H9 (cell line): Measurements from ENCODE around the gene SH3RF3. TPM values are rescaled to one million over a fixed set of nuclear protein-coding genes. Genes with fewer than 3 reads are reported as not detected.

ENCODE experiments used
- DNase-seq: peaks from one replicate; pipeline ENCODE4 v3.0.0-alpha.2; 2017
- H2AFZ ChIP-seq: one replicate; pipeline ENCODE4 v1.6.1; 2013; ENCODE audit warnings: mild to moderate bottlenecking, low read length, control low read depth, moderate library complexity
- H2AK5ac ChIP-seq: 2 replicates; pipeline ENCODE4 v1.6.1; 2013; ENCODE audit warnings: low read length, control low read depth, mixed read lengths; ENCODE audit not compliant: insufficient read length
- H2BK120ac ChIP-seq: one replicate; pipeline ENCODE4 v1.6.1; 2013; ENCODE audit warnings: low read depth, mild to moderate bottlenecking, low read length, control low read depth, inconsistent platforms; ENCODE audit not compliant: poor library complexity, severe bottlenecking
- H2BK12ac ChIP-seq: 2 replicates; pipeline ENCODE4 v1.6.1; 2013; ENCODE audit warnings: low read length, control low read depth, mixed read lengths, low read depth; ENCODE audit not compliant: insufficient read length
- H2BK15ac ChIP-seq: 2 replicates; pipeline ENCODE4 v1.6.1; 2013; ENCODE audit warnings: low read depth, low read length, control low read depth
- H2BK20ac ChIP-seq: one replicate; pipeline ENCODE4 v1.6.1; 2013; ENCODE audit warnings: low read depth, mild to moderate bottlenecking, low read length, control low read depth, inconsistent platforms; ENCODE audit not compliant: poor library complexity, severe bottlenecking
- H2BK5ac ChIP-seq: 2 replicates; pipeline ENCODE4 v1.6.1; 2013; ENCODE audit warnings: low read length, control low read depth, mixed read lengths; ENCODE audit not compliant: insufficient read length
- H3K14ac ChIP-seq: 2 replicates; pipeline ENCODE4 v1.6.1; 2013; ENCODE audit warnings: low read length, control low read depth; ENCODE audit not compliant: insufficient read depth
- H3K18ac ChIP-seq: 2 replicates; pipeline ENCODE4 v1.6.1; 2013; ENCODE audit warnings: low read depth, mild to moderate bottlenecking, mixed read lengths, low read length, control low read depth; ENCODE audit not compliant: insufficient read length
- H3K23ac ChIP-seq: 2 replicates; pipeline ENCODE4 v1.6.1; 2013; ENCODE audit warnings: low read length, control low read depth, mixed read lengths, low read depth; ENCODE audit not compliant: insufficient read length
- H3K23me2 ChIP-seq: 2 replicates; pipeline ENCODE4 v1.6.1; 2013; ENCODE audit warnings: low read depth, mild to moderate bottlenecking, mixed read lengths, low read length, control low read depth; ENCODE audit not compliant: insufficient read length, poor library complexity, severe bottlenecking
- H3K27ac ChIP-seq: 2 replicates; pipeline ENCODE4 v1.5.1; 2013; ENCODE audit warnings: low read length, control low read depth, mixed read lengths, low read depth; ENCODE audit not compliant: insufficient read length
- H3K27me3 ChIP-seq: 2 replicates; pipeline ENCODE4 v1.6.1; 2013; ENCODE audit warnings: low read length, control low read depth, inconsistent platforms; ENCODE audit not compliant: insufficient read depth
- H3K4ac ChIP-seq: 2 replicates; pipeline ENCODE4 v1.6.1; 2013; ENCODE audit warnings: low read depth, mild to moderate bottlenecking, control low read depth, inconsistent platforms, low read length, moderate library complexity
- H3K4me1 ChIP-seq: 2 replicates; pipeline ENCODE4 v1.6.1; 2013; ENCODE audit warnings: low read length, control low read depth, inconsistent platforms; ENCODE audit not compliant: insufficient read depth
- H3K4me2 ChIP-seq: 2 replicates; pipeline ENCODE4 v1.6.1; 2013; ENCODE audit warnings: low read length, control low read depth, mixed read lengths; ENCODE audit not compliant: insufficient read length, insufficient read depth
- H3K56ac ChIP-seq: 2 replicates; pipeline ENCODE4 v1.6.1; 2013; ENCODE audit warnings: low read depth, mild to moderate bottlenecking, mixed read lengths, low read length, control low read depth; ENCODE audit not compliant: insufficient read length
- H3K79me1 ChIP-seq: 2 replicates; pipeline ENCODE4 v1.6.1; 2013; ENCODE audit warnings: low read depth, mild to moderate bottlenecking, moderate library complexity, low read length, control low read depth, inconsistent platforms; ENCODE audit not compliant: insufficient read depth, poor library complexity, severe bottlenecking
- H3K79me2 ChIP-seq: 2 replicates; pipeline ENCODE4 v1.6.1; 2013; ENCODE audit warnings: low read length, control low read depth, inconsistent platforms; ENCODE audit not compliant: insufficient read depth
- H3K9ac ChIP-seq: 2 replicates; pipeline ENCODE4 v1.6.1; 2013; ENCODE audit warnings: low read length, control low read depth, mixed read lengths; ENCODE audit not compliant: insufficient read length; ENCODE audit errors: extremely low read depth
- H3K9me3 ChIP-seq: one replicate; pipeline ENCODE4 v1.6.1; 2013; ENCODE audit warnings: low read depth, low read length, inconsistent platforms; ENCODE audit not compliant: control insufficient read depth
- H3T11ph ChIP-seq: one replicate; pipeline ENCODE4 v1.6.1; 2013; ENCODE audit warnings: mild to moderate bottlenecking, low read length, control low read depth, inconsistent platforms
- H4K20me1 ChIP-seq: one replicate; pipeline ENCODE4 v1.6.1; 2013; ENCODE audit not compliant: control insufficient read depth, insufficient read length, insufficient read depth
- H4K5ac ChIP-seq: 2 replicates; pipeline ENCODE4 v1.6.1; 2013; ENCODE audit warnings: low read depth, mild to moderate bottlenecking, mixed read lengths, low read length, control low read depth; ENCODE audit not compliant: insufficient read length
- H4K8ac ChIP-seq: replicated peaks from 2 replicates; pipeline ENCODE4 v1.6.1; 2013; ENCODE audit warnings: low read length, control low read depth, mixed read lengths, low read depth; ENCODE audit not compliant: insufficient read length
- H4K91ac ChIP-seq: 2 replicates; pipeline ENCODE4 v1.6.1; 2013; ENCODE audit warnings: low read depth, mild to moderate bottlenecking, moderate library complexity, mixed read lengths, low read length, control low read depth; ENCODE audit not compliant: insufficient read length
- H3K27ac Mint-ChIP-seq, 3 experiments: 2 replicates in 2 of 3; 3 replicates in 1 of 3; pipeline ENCODE4 v1.8.0; 2020 to 2021; ENCODE audit warnings: mixed read lengths in 3 of 3, mild to moderate bottlenecking in 1 of 3, moderate library complexity in 1 of 3
- H3K27me3 Mint-ChIP-seq: 2 replicates; pipeline ENCODE4 v1.8.0; 2021; ENCODE audit warnings: low read depth, mild to moderate bottlenecking, moderate library complexity, mixed read lengths
- H3K36me3 Mint-ChIP-seq, 3 experiments: 2 replicates in 2 of 3; 3 replicates in 1 of 3; pipeline ENCODE4 v1.8.0; 2020 to 2021; ENCODE audit warnings: low read depth in 3 of 3, mixed read lengths in 3 of 3; ENCODE audit not compliant: insufficient read depth in 1 of 3
- H3K4me1 Mint-ChIP-seq, 2 experiments: 2 replicates each; pipeline ENCODE4 v1.8.0; 2020; ENCODE audit warnings: mixed read lengths in 2 of 2
- H3K4me3 Mint-ChIP-seq, 2 experiments: 2 replicates in 1 of 2; 3 replicates in 1 of 2; pipeline ENCODE4 v1.8.0; 2020 to 2021; ENCODE audit warnings: mild to moderate bottlenecking in 2 of 2, mixed read lengths in 2 of 2, moderate library complexity in 1 of 2
- H3K9me3 Mint-ChIP-seq, 2 experiments: 2 replicates in 1 of 2; 3 replicates in 1 of 2; pipeline ENCODE4 v1.8.0; 2020; ENCODE audit warnings: mild to moderate bottlenecking in 2 of 2, mixed read lengths in 2 of 2, moderate library complexity in 1 of 2
- CTCF ChIP-seq: fragments of 200-600 bp; sonication (generic); conservative IDR thresholded peaks from 3 replicates; pipeline ENCODE4 v1.8.0; 2021; ENCODE audit warnings: antibody characterized with exemption, mild to moderate bottlenecking
- WGBS: extraction: QIAGEN DNeasy Blood & Tissue Kit; methylation state at CpG from one replicate; pipeline ENCODE4 v1.1.7; 2013; ENCODE audit warnings: missing lambda C conversion rate, low lambda C conversion rate, mixed read lengths; ENCODE audit not compliant: insufficient read length; ENCODE audit errors: extremely low coverage; 5-methylcytosine and 5-hydroxymethylcytosine counted together
- total RNA-seq: library from RNA; stranded (reverse); gene quantifications from 2 replicates; pipeline ENCODE4 v1.2.1, GENCODE V29; 2021

Gene SH3RF3
- total RNA-seq, 1 experiment from 2014 or later, result 0.46 TPM

- Histone ChIP-seq H3K27ac (no peak overlapping the region), H3K14ac (no peak overlapping the region), H2BK5ac (no peak overlapping the region), H2AFZ (no peak overlapping the region), H3K23me2 (peaks cover 9% of the 10 kb centered on the region), H3K4me2 (no peak overlapping the region), H2BK120ac (no peak overlapping the region), H3K4ac (no peak overlapping the region), H4K20me1 (peaks cover 3% of the 10 kb centered on the region), H2AK5ac (no peak overlapping the region), H4K5ac (no peak overlapping the region), H3T11ph (no peak overlapping the region), H2BK20ac (no peak overlapping the region), H3K9me3 (no peaks in the 10 kb centered on the region), H3K79me2 (no peaks in the 10 kb centered on the region), H4K91ac (no peak overlapping the region), H3K56ac (no peak overlapping the region), H3K23ac (no peak overlapping the region), H2BK15ac (no peak overlapping the region), H2BK12ac (no peak overlapping the region), H3K4me1 (no peaks in the 10 kb centered on the region), H3K9ac (no peak overlapping the region), H3K27me3 (peaks cover 25% of the 10 kb centered on the region; the same call in 1 of the 2 replicates), H4K8ac (no peak overlapping the region), H3K79me1 (no peaks in the 10 kb centered on the region), H3K18ac (no peak overlapping the region)
- H3K27me3 Mint-ChIP-seq, result peaks cover 69% of the 10 kb centered on the region
- no peak for DNase-seq
- no peak for TF ChIP-seq CTCF
- H3K36me3 Mint-ChIP-seq, result no peaks in the 10 kb centered on the region; a peak in 1 of 7 replicates
- peaks cover 3% of the 10 kb centered on the region in 2 experiments; a peak in 2 of 5 replicates for H3K9me3 Mint-ChIP-seq
- H3K4me1 Mint-ChIP-seq, result peaks cover 20 to 24% of the 10 kb centered on the region in 2 experiments
- H3K27ac Mint-ChIP-seq, result no peak overlapping the region
- H3K4me3 Mint-ChIP-seq, result no peak overlapping the region
- no CpG with 5 or more reads among the region's 4 CpGs for whole genome bisulfite sequencing
These were observed 2.8 kb downstream of the SH3RF3 start for GRCh38 chr2:109131777-109132176.
